GM21717 (cell line): Measurements from ENCODE around the gene CCDC27.

Experiments
- ATAC-seq: cut with Tn5 transposase; IDR thresholded peaks from one replicate; pipeline ENCODE4 v1.9.1; 2021; ENCODE audit warnings: mild to moderate bottlenecking, moderate library complexity; ENCODE audit not compliant: unreplicated experiment

CCDC27 gene

GRCh38 chr1:3774276-3774945, 22.2 kb downstream of the CCDC27 start:
- ATAC-seq, result no peak

GRCh38 chr1:3774946-3775489, 22.8 kb downstream of the CCDC27 start:
- no peak for ATAC-seq

DNA sequence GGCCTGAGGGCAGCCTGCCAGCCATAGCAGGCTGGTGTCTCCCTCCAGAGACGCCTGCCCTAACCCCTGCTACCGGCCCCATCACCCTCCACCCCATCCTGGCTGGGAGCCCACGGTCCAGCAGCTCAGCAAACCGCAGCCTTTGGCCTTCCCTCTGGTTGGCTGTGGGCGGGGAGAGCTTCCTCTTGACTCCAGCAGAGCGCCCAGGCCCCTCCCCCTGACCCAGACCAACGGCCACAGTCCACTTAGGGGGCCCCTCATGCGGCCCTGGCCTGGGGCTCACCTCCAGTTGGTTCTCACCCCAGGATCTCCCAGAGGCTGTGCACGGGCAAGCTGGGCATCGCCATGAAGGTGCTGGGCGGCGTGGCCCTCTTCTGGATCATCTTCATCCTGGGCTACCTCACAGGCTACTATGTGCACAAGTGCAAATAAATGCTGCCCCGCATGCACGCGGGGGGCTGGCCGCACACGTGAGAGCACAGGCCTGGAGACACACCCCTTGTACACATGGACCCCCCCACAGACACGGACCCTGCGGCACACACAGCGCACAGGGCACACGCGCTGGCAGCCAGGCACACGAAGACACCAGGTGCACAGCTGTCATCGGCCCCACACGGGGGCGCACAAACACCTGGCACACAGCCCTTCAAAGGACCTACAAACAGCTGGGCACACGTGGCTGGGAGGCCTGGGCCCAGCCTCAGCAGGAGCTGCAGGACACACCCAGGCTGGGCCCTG, 23.4 kb downstream of the CCDC27 start:
- ATAC-seq, result no peak

- no peak for ATAC-seq
Observed at GRCh38 chr1:3776231-3776961, 24.1 kb downstream of the CCDC27 start.

DNA sequence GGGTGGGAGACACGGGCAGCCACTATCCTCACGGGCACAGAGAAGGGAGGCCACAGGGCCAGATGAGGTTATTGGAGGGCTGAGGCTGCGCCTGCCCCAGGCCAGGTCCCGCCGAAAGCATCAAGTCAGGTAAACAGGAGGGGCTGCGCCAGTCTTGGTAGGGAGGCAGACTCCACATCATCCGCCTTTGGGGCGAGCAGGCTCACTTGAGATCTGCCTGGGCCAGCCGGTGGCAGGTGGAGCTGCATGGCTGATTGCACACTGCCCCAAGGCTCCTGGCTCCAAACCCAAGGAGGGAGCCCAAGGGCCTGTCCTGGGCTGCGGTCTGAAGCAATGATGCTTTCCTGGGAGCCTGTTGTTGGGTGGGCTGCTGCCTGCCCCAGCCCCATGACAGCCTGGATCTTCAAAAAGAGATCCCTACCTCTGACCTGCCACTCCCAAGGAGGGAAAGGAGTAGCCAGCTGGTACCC, 24.9 kb downstream of the CCDC27 start:
- ATAC-seq, result no peak

GRCh38 chr1:3777647-3778589, 25.7 kb downstream of the CCDC27 start:
- ATAC-seq, result no peak

DNA sequence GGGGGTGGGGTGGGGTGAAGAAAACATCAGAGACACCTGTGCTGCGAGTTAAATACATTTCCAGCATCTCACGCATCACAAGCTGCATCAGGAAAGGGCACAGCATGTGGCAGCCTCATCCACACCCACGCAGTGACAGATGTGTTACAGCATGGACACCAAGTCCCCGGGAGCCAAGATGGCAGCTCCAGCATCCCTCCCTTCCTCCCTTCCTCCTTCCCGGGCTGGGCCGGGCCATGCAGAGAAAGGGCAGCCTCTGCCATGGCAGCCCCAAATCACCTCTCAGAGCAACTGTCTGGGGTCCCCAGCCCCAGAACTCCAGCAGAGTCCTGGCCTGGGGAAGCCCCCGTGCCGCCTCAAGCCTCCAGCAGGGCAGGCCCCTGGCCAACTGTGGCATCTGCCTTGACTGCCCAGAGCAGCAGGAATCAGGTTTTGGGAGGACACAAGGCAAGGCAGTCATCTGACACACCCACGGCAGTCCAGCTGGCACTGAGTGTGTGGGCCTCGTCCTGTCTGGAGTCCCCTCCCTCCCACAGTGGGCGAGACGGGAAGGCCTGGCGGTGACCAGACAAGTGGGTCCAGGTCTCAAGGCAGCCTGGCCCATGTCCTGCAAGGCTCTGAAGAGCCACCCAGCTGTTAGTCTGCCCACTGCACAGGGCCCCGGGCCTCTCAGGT, 26.5 kb downstream of the CCDC27 start:
- no peak for ATAC-seq

- no peak for ATAC-seq
Observed at GRCh38 chr1:3779265-3779911, 27.1 kb downstream of the CCDC27 start.

- no peak for ATAC-seq
Observed at GRCh38 chr1:3779912-3780416, 27.7 kb downstream of the CCDC27 start.

- ATAC-seq, result no peak
Observed at GRCh38 chr1:3780901-3781300, 28.7 kb downstream of the CCDC27 start.

DNA sequence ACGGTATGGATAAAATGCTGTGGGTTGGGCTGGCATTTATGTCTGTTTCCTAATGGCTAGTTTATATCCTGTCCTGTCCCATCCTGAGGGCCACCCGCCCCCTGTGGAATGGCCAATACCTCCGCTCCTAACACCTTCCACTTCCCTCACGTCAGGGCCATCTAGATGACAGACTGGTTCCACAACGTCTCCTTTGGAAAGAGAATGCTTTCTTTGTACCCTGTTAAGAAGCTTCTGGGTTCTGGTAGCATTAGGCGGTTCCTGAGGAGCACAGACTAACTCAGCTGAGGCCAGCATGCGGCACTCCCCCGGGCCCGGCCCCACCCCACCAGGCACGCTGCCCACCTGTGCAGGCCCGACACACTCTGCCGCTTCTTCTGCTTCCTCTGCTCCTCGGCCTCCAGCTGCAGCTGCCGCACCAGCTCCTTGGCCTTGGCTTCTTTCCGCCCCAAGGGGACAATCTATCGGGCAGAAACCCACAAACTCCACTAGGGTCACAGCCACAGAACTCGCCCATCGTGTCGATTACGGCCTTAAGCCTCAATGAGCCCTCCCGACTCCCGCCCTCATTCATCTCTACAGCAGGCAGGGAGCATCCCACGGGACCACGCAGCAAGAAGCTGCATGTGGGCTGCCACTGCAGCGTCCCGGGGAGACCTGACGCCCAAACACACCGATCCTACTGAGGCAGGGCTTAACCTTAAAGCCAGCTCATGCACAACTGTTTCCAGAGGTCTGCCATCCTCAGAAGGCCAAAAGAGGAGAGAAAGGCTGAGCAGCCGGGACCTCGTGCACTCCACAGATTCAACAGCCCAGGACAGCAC, 31.6 kb downstream of the CCDC27 start:
- no peak for ATAC-seq

- ATAC-seq, result no peak
Observed at GRCh38 chr1:3785045-3785444, 32.8 kb downstream of the CCDC27 start.

- no peak for ATAC-seq
Observed at GRCh38 chr1:3785456-3786157, 33.4 kb downstream of the CCDC27 start.

DNA sequence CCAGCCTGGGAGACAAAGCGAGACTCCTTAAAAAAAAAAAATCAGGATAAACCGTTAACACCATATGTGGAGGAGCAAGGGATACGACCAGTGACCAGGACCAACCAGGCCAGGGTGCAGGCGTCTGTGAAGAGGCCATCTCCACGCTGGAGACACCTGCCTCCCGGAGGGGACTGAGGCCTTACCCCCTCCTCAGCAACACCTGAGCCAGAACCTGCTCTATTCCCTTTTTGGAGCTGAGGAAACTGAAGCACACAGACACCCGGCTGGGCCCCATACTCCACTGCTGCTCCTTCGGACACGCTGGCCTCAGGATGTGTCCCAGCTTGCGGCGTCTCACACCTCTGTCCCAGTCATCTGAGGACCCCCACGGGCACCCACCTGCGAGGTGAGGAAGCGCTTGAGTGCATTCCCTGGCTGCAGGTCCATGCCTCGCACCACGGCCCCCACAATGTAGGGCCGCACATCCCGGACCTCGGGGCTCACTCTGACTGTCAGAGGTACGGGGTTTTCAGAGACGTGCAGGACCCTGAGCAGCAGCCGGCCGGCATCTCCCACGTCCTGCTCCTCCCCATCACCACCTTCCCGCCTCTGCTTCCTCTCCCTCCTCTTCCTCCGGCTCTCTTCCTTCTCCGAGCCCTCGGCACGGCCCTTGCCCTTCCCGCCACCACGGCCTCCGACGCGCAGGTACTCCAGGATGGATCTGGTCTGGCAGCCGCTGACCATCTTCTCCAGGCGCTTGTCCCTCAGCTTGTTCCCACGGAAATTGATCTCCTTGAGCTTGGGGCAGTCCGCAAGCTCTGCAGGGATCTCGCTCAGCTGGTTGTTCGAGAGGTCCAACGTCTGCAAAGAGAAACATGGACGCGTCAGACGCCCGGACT, 34.5 kb downstream of the CCDC27 start:
- ATAC-seq, result no peak

- no peak for ATAC-seq
Observed at GRCh38 chr1:3787349-3787715, 35.1 kb downstream of the CCDC27 start.

DNA sequence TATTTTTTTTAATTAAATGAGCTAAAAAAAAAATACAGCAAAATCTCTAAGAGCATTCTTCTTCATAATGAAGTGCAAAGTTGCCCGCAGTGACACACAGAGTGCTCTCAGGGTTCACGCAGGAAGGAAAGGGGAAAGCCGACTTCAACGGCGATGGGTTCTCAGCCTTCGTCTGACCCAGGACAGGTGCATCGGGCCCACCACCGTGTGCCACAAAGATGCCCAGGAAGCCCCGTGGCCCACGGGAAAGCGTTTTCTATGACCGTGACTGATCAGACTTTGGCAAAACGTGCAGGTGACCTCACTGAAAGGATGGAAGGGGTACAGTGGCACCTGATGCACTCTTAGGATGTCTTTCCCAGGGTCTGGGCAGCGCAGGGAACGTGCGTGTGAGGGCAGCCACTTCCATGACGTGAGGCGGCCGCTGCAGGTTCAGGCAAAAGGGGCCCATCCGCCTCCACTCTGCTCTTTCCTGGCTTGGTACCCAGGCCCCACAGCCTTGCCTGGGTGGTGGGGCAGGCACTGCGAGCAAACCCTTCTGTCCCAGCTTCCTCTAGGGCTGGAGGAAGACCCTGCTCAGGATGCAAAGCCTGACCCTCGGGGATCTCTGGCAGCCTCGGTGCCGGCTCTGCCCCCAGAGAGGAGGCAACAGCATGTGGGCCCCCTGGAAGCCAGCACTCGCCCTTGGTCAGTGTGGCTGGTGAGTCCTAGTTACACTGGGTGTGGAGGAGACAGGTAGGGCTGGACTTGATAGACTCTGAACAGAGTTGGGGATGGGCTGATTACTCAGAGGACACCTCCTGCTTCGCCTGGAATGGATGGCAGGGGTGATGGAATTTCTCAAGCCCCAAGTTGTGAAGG, 35.7 kb downstream of the CCDC27 start:
- no peak for ATAC-seq
